Measurements from ENCODE around the gene TLX2.
A peak's percentile ranks its signal among the peaks of the same experiment; 100 is the strongest.

Gene TLX2

GRCh38 chr2:74482801-74483674 lies 31.2 kb upstream of the TLX2 start, which contains the start of the genes CCDC142 and TTC31 (continued):
- TF ChIP-seq ZNF16 (tag by site-specific recombination; IDR thresholded peaks at IDR 0.05; ENCODE audit: low read depth) = no peak
- no peak for TF ChIP-seq INSM2 (tag by site-specific recombination; IDR thresholded peaks at IDR 0.05)
- 0 out of 2 replicates have a peak, but pooled peaks have one; percentile 58 for TF ChIP-seq ZXDB (tag by site-specific recombination; IDR thresholded peaks at IDR 0.05)
- peak; percentile 84 for TF ChIP-seq SP2 (tag by site-specific recombination; IDR thresholded peaks at IDR 0.05)
- no peak for TF ChIP-seq ZNF416 (tag by site-specific recombination; IDR thresholded peaks at IDR 0.05)
- no peak for TF ChIP-seq ZNF664 (tag by site-specific recombination; IDR thresholded peaks at IDR 0.05)
- TF ChIP-seq, protein P1, sequence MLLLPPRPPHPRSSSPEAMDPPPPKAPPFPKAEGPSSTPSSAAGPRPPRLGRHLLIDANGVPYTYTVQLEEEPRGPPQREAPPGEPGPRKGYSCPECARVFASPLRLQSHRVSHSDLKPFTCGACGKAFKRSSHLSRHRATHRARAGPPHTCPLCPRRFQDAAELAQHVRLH (tag by site-specific recombination; IDR thresholded peaks at IDR 0.05) = no peak
- no peak for TF ChIP-seq SCRT1 (tag by site-specific recombination; IDR thresholded peaks at IDR 0.05; ENCODE audit: borderline replicate concordance)
- no peak for TF ChIP-seq ZNF514 (tag by site-specific recombination; IDR thresholded peaks at IDR 0.05)
- no peak for TF ChIP-seq ZNF174 (tag by site-specific recombination; IDR thresholded peaks at IDR 0.05)
- 0 out of 2 replicates have a peak, but pooled peaks have one; percentile 35 for TF ChIP-seq IKZF3 (tag by site-specific recombination; IDR thresholded peaks at IDR 0.05)
- TF ChIP-seq ZNF335 (tag by site-specific recombination; conservative IDR thresholded peaks at IDR 0.05) = peak; percentile 92
- TF ChIP-seq REST (tag by site-specific recombination; IDR thresholded peaks at IDR 0.05) = no peak
- no peak for TF ChIP-seq ZNF248 (tag by site-specific recombination; IDR thresholded peaks at IDR 0.05)
- no peak for TF ChIP-seq ZBTB1 (tag by site-specific recombination; IDR thresholded peaks at IDR 0.05)
- no peak for TF ChIP-seq WT1 (tag by site-specific recombination; IDR thresholded peaks at IDR 0.05)
- TF ChIP-seq ZNF621 (tag by site-specific recombination; IDR thresholded peaks at IDR 0.05) = no peak
- no peak for TF ChIP-seq ZNF311 (tag by site-specific recombination; IDR thresholded peaks at IDR 0.05; ENCODE audit: borderline replicate concordance)
- no peak for TF ChIP-seq ZNF843 (tag by site-specific recombination; IDR thresholded peaks at IDR 0.05)
- no peak for TF ChIP-seq OVOL3 (tag by site-specific recombination; IDR thresholded peaks at IDR 0.05)
- TF ChIP-seq ZNF266 (tag by site-specific recombination; IDR thresholded peaks at IDR 0.05; ENCODE audit: low read depth) = no peak
- no peak for TF ChIP-seq ZFP3 (tag by site-specific recombination; IDR thresholded peaks at IDR 0.05; ENCODE audit: low read depth)
- no peak for TF ChIP-seq ZNF776 (tag by site-specific recombination; IDR thresholded peaks at IDR 0.05; ENCODE audit: borderline replicate concordance)
- 0 out of 2 replicates have a peak, but pooled peaks have one; percentile 4 for TF ChIP-seq ZFHX2 (tag by site-specific recombination; conservative IDR thresholded peaks at IDR 0.05)
- TF ChIP-seq ZNF433 (tag by site-specific recombination; IDR thresholded peaks at IDR 0.05; ENCODE audit: low read depth) = no peak
- TF ChIP-seq, protein P2, sequence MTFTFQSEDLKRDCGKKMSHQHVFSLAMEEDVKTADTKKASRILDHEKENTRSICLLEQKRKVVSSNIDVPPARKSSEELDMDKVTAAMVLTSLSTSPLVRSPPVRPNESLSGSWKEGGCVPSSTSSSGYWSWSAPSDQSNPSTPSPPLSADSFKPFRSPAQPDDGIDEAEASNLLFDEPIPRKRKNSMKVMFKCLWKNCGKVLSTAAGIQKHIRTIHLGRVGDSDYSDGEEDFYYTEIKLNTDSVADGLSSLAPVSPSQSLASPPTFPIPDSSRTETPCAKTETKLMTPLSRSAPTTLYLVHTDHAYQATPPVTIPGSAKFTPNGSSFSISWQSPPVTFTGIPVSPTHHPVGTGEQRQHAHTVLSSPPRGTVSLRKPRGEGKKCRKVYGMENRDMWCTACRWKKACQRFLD (tag by site-specific recombination; IDR thresholded peaks at IDR 0.05) = no peak
- TF ChIP-seq ZSCAN23 (tag by site-specific recombination; IDR thresholded peaks at IDR 0.05) = no peak
- TF ChIP-seq ZNF585B (tag by site-specific recombination; IDR thresholded peaks at IDR 0.05) = no peak
- peak; percentile 86 for TF ChIP-seq YY2 (tag by site-specific recombination; IDR thresholded peaks at IDR 0.05)
- TF ChIP-seq ZNF626 (tag by site-specific recombination; IDR thresholded peaks at IDR 0.05) = no peak
- TF ChIP-seq HOXA7 (CRISPR knock-in tag; IDR thresholded peaks at IDR 0.05; ENCODE audit: borderline replicate concordance) = no peak
- TF ChIP-seq ZNF341 (tag by site-specific recombination; IDR thresholded peaks at IDR 0.05; ENCODE audit: low read depth) = peak; percentile 82
- no peak for TF ChIP-seq ZNF350 (tag by site-specific recombination; IDR thresholded peaks at IDR 0.05)
- no peak for TF ChIP-seq FEZF1 (tag by site-specific recombination; IDR thresholded peaks at IDR 0.05)
- TF ChIP-seq KLF7 (tag by site-specific recombination; IDR thresholded peaks at IDR 0.05; ENCODE audit: borderline replicate concordance) = 0 out of 2 replicates have a peak, but pooled peaks have one; percentile 84
- TF ChIP-seq ZNF202 (tag by site-specific recombination; IDR thresholded peaks at IDR 0.05; ENCODE audit: borderline replicate concordance) = no peak

All from HEK293 (cell line).